CD4-positive, alpha-beta T cell treated with Interferon alpha-2 for 1 hour (primary cell): Measurements from ENCODE around the gene PRKCD.
"Not testable (repeated sequence)": the region's sequence is repeated elsewhere in the genome, so short reads cannot be mapped to it uniquely, and the experiment has no call there.

ENCODE experiments used
- DNase-seq, 2 donors: peaks; one replicate each; pipeline ENCODE4 v3.0.0-alpha.2; 2020 to 2022

The PRKCD gene

GRCh38 chr3:53140847-53141845 is 19.9 kb upstream of the PRKCD start:
- DNase-seq: peak in 1 of 2 donors; percentile 45

- peak in 1 of 2 donors; percentile 50 for DNase-seq
Observed at GRCh38 chr3:53142986-53143385, 18.0 kb upstream of the PRKCD start.

- DNase-seq: no peak
Observed at GRCh38 chr3:53144446-53144845, 16.6 kb upstream of the PRKCD start.

GRCh38 chr3:53144862-53145712 is 15.9 kb upstream of the PRKCD start:
- no peak for DNase-seq

GRCh38 chr3:53145713-53146080 is 15.3 kb upstream of the PRKCD start:
- no peak for DNase-seq

GRCh38 chr3:53146319-53146891 is 14.6 kb upstream of the PRKCD start:
- DNase-seq: no peak

- no peak for DNase-seq
Observed at GRCh38 chr3:53147151-53147902, 13.7 kb upstream of the PRKCD start.

GRCh38 chr3:53147903-53148400 is 13.1 kb upstream of the PRKCD start:
- DNase-seq: no peak

GRCh38 chr3:53149006-53149690 is 11.9 kb upstream of the PRKCD start:
- DNase-seq: no peak

- DNase-seq: no peak
Observed at GRCh38 chr3:53149699-53150098, 11.3 kb upstream of the PRKCD start.

GRCh38 chr3:53150247-53151085 is 10.5 kb upstream of the PRKCD start:
- DNase-seq: no peak

GRCh38 chr3:53151086-53151438 is 9.9 kb upstream of the PRKCD start:
- not testable (repeated sequence) for DNase-seq

GRCh38 chr3:53151465-53151864 is 9.5 kb upstream of the PRKCD start:
- DNase-seq: no peak

- DNase-seq: no peak
Observed at GRCh38 chr3:53151870-53152660, 8.9 kb upstream of the PRKCD start.

GRCh38 chr3:53153264-53153823 is 7.7 kb upstream of the PRKCD start:
- DNase-seq: no peak

GRCh38 chr3:53153980-53154379 is 7.0 kb upstream of the PRKCD start:
- no peak for DNase-seq

GRCh38 chr3:53154881-53155285 is 6.1 kb upstream of the PRKCD start:
- no peak for DNase-seq

- DNase-seq: no peak
Observed at GRCh38 chr3:53155760-53156159, 5.2 kb upstream of the PRKCD start.

GRCh38 chr3:53156368-53156834 is 4.6 kb upstream of the PRKCD start:
- no peak for DNase-seq
